Stimulated activated naive B cell treated with anti-CD40 and anti-IgM and Interleukin-4, amounts not matched to agents 10 μg/mL and 1 μg/mL and 100 μg/mL, for 72 hours (primary cell): Measurements from ENCODE around the gene NECAP2.

Experiments used
- ATAC-seq, 2 donors: fragments of 150-1000 bp; cut with Tn5 transposase; replicated peaks; 2 replicates each; pipeline ENCODE4 v1.10.0; 2021; ENCODE audit warnings: moderate library complexity in 1 of 2
- DNase-seq: peaks from one replicate; pipeline ENCODE4 v3.0.0; 2021
- H3K27ac Mint-ChIP-seq: one replicate; pipeline ENCODE4 v1.8.0; 2022; ENCODE audit warnings: mild to moderate bottlenecking, mixed read lengths
- H3K27me3 Mint-ChIP-seq, 2 donors: one replicate each; pipeline ENCODE4 v1.8.0; 2022; ENCODE audit warnings: mixed read lengths in 2 of 2
- H3K36me3 Mint-ChIP-seq, 2 donors: one replicate each; pipeline ENCODE4 v1.8.0; 2022; ENCODE audit warnings: mixed read lengths in 2 of 2, mild to moderate bottlenecking in 1 of 2
- H3K4me1 Mint-ChIP-seq, 2 donors: one replicate each; pipeline ENCODE4 v1.8.0; 2022; ENCODE audit warnings: mixed read lengths in 2 of 2, mild to moderate bottlenecking in 1 of 2
- H3K4me3 Mint-ChIP-seq, 2 donors: one replicate each; pipeline ENCODE4 v1.8.0; 2022; ENCODE audit warnings: mild to moderate bottlenecking in 2 of 2, mixed read lengths in 2 of 2, moderate library complexity in 1 of 2
- H3K9me3 Mint-ChIP-seq, 2 donors: one replicate each; pipeline ENCODE4 v1.8.0; 2022; ENCODE audit warnings: mixed read lengths in 2 of 2, mild to moderate bottlenecking in 1 of 2

Gene NECAP2

GRCh38 chr1:16413191-16413590 is 27.3 kb upstream of the NECAP2 start:
- no peak for ATAC-seq
- no peaks in the 10 kb centered on the region for H3K36me3 Mint-ChIP-seq
- H3K4me3 Mint-ChIP-seq, result no peak overlapping the region
- peaks cover 0 to 8% of the 10 kb centered on the region in 2 donors for H3K4me1 Mint-ChIP-seq
- peaks cover 12 to 19% of the 10 kb centered on the region in 2 donors for H3K27me3 Mint-ChIP-seq
- H3K27ac Mint-ChIP-seq, result peak overlapping the region; percentile 16
- no peaks in the 10 kb centered on the region for H3K9me3 Mint-ChIP-seq
- no peak for DNase-seq

GRCh38 chr1:16418823-16419425 is 21.6 kb upstream of the NECAP2 start:
- no peak for DNase-seq
- Mint-ChIP-seq H3K36me3 (no peaks in the 10 kb centered on the region), H3K4me1 (peaks cover 19 to 25% of the 10 kb centered on the region in 2 donors), H3K27me3 (peaks cover 0 to 20% of the 10 kb centered on the region in 2 donors), H3K9me3 (no peaks in the 10 kb centered on the region), H3K4me3 (no peak overlapping the region), H3K27ac (no peak overlapping the region)
- no peak for ATAC-seq

GRCh38 chr1:16420424-16421118 is 20.0 kb upstream of the NECAP2 start:
- Mint-ChIP-seq H3K27ac (peak overlapping the region; percentile 89), H3K36me3 (no peaks in the 10 kb centered on the region), H3K4me3 (peak overlapping the region in 1 of 2 donors; percentile 11), H3K9me3 (no peaks in the 10 kb centered on the region), H3K27me3 (peaks cover 0 to 20% of the 10 kb centered on the region in 2 donors), H3K4me1 (peaks cover 19 to 25% of the 10 kb centered on the region in 2 donors)
- ATAC-seq (peak; percentile 88 to 98), DNase-seq (peak; percentile 33)

GRCh38 chr1:16421201-16421600 is 19.3 kb upstream of the NECAP2 start:
- H3K9me3 Mint-ChIP-seq, result no peaks in the 10 kb centered on the region
- DNase-seq (no peak), ATAC-seq (peak in 1 of 2 donors; percentile 6)
- H3K4me1 Mint-ChIP-seq, result peaks cover 19 to 25% of the 10 kb centered on the region in 2 donors
- H3K4me3 Mint-ChIP-seq, result no peak overlapping the region
- H3K27me3 Mint-ChIP-seq, result peaks cover 0 to 20% of the 10 kb centered on the region in 2 donors
- no peaks in the 10 kb centered on the region for H3K36me3 Mint-ChIP-seq
- peak overlapping the region; percentile 89 for H3K27ac Mint-ChIP-seq

GRCh38 chr1:16422041-16422440 is 18.5 kb upstream of the NECAP2 start:
- Mint-ChIP-seq H3K27me3 (peaks cover 0 to 20% of the 10 kb centered on the region in 2 donors), H3K4me1 (peaks cover 19 to 25% of the 10 kb centered on the region in 2 donors), H3K27ac (no peak overlapping the region), H3K36me3 (no peaks in the 10 kb centered on the region), H3K4me3 (no peak overlapping the region), H3K9me3 (no peaks in the 10 kb centered on the region)
- no peak for ATAC-seq
- DNase-seq, result no peak

- DNase-seq (no peak), ATAC-seq (no peak)
- no peaks in the 10 kb centered on the region for H3K9me3 Mint-ChIP-seq
- no peak overlapping the region for H3K4me3 Mint-ChIP-seq
- H3K27me3 Mint-ChIP-seq, result peaks cover 0 to 5% of the 10 kb centered on the region in 2 donors
- peaks cover 10 to 12% of the 10 kb centered on the region in 2 donors for H3K4me1 Mint-ChIP-seq
- H3K36me3 Mint-ChIP-seq, result no peaks in the 10 kb centered on the region
- H3K27ac Mint-ChIP-seq, result no peak overlapping the region
These were observed 15.1 kb upstream of the NECAP2 start for GRCh38 chr1:16425125-16426025.

- peaks cover 0 to 1% of the 10 kb centered on the region in 2 donors for H3K9me3 Mint-ChIP-seq
- DNase-seq, result no peak
These were observed 9.9 kb upstream of the NECAP2 start for GRCh38 chr1:16430606-16431005.

GRCh38 chr1:16433030-16433429 is 7.5 kb upstream of the NECAP2 start:
- ATAC-seq, result no peak

More at GRCh38 chr1:16430606-16431005, 9.9 kb upstream of the NECAP2 start:
- peaks cover 6 to 11% of the 10 kb centered on the region in 2 donors for H3K27me3 Mint-ChIP-seq
- no peak for ATAC-seq
- H3K36me3 Mint-ChIP-seq, result no peaks in the 10 kb centered on the region
- H3K4me3 Mint-ChIP-seq, result no peak overlapping the region
- no peak overlapping the region for H3K27ac Mint-ChIP-seq
- H3K4me1 Mint-ChIP-seq, result peaks cover 6 to 7% of the 10 kb centered on the region in 2 donors

GRCh38 chr1:16434007-16434406 is 6.5 kb upstream of the NECAP2 start:
- Mint-ChIP-seq H3K4me3 (no peak overlapping the region), H3K27me3 (peaks cover 6 to 11% of the 10 kb centered on the region in 2 donors), H3K9me3 (peaks cover 0 to 1% of the 10 kb centered on the region in 2 donors), H3K36me3 (no peaks in the 10 kb centered on the region), H3K4me1 (peaks cover 6 to 7% of the 10 kb centered on the region in 2 donors), H3K27ac (no peak overlapping the region)
- ATAC-seq (no peak), DNase-seq (no peak)

More at GRCh38 chr1:16433030-16433429, 7.5 kb upstream of the NECAP2 start:
- no peak overlapping the region for H3K27ac Mint-ChIP-seq
- H3K27me3 Mint-ChIP-seq, result peaks cover 6 to 11% of the 10 kb centered on the region in 2 donors
- no peaks in the 10 kb centered on the region for H3K36me3 Mint-ChIP-seq
- peaks cover 6 to 7% of the 10 kb centered on the region in 2 donors for H3K4me1 Mint-ChIP-seq
- no peak overlapping the region for H3K4me3 Mint-ChIP-seq
- H3K9me3 Mint-ChIP-seq, result peaks cover 0 to 1% of the 10 kb centered on the region in 2 donors
- no peak for DNase-seq

- ATAC-seq (peak in 1 of 2 donors; percentile 25), DNase-seq (no peak)
- H3K9me3 Mint-ChIP-seq, result peaks cover 0 to 1% of the 10 kb centered on the region in 2 donors
- H3K27ac Mint-ChIP-seq, result no peak overlapping the region
- no peaks in the 10 kb centered on the region for H3K36me3 Mint-ChIP-seq
- no peak overlapping the region for H3K4me3 Mint-ChIP-seq
- peaks cover 6 to 7% of the 10 kb centered on the region in 2 donors for H3K4me1 Mint-ChIP-seq
- H3K27me3 Mint-ChIP-seq, result peaks cover 6 to 11% of the 10 kb centered on the region in 2 donors
These were observed 6.0 kb upstream of the NECAP2 start for GRCh38 chr1:16434501-16434900.

- peaks cover 13 to 22% of the 10 kb centered on the region in 2 donors for H3K4me1 Mint-ChIP-seq
- peaks cover 8 to 10% of the 10 kb centered on the region in 2 donors for H3K36me3 Mint-ChIP-seq
- ATAC-seq, result no peak
- no peak within 1 kb of the TSS for H3K4me3 Mint-ChIP-seq
- H3K27ac Mint-ChIP-seq, result no peak within 1 kb of the TSS
- no peak for DNase-seq
- peaks cover 0 to 6% of the 10 kb centered on the region in 2 donors for H3K27me3 Mint-ChIP-seq
- peaks cover 0 to 1% of the 10 kb centered on the region in 2 donors for H3K9me3 Mint-ChIP-seq
These were observed 3.5 kb upstream of the NECAP2 start, which contains the start of gene SPATA21 for GRCh38 chr1:16436946-16437474. Gene SPATA21, minus strand, starts transcription at chr1:16437424. Its CDS starts 6,053 bp downstream, at chr1:16431371.

GRCh38 chr1:16438516-16438915 is 2.0 kb upstream of the NECAP2 start:
- peaks cover 18 to 21% of the 10 kb centered on the region in 2 donors for H3K36me3 Mint-ChIP-seq
- no peak for ATAC-seq

GRCh38 chr1:16438924-16439323 is 1.6 kb upstream of the NECAP2 start:
- Mint-ChIP-seq H3K27ac (no peak overlapping the region), H3K4me3 (no peak overlapping the region), H3K9me3 (peaks cover 0 to 1% of the 10 kb centered on the region in 2 donors), H3K27me3 (no peaks in the 10 kb centered on the region), H3K4me1 (peaks cover 19 to 33% of the 10 kb centered on the region in 2 donors), H3K36me3 (peaks cover 22 to 25% of the 10 kb centered on the region in 2 donors)
- DNase-seq (no peak), ATAC-seq (no peak)

More at GRCh38 chr1:16438516-16438915, 2.0 kb upstream of the NECAP2 start:
- no peak for DNase-seq
- H3K9me3 Mint-ChIP-seq, result peaks cover 0 to 1% of the 10 kb centered on the region in 2 donors
- peaks cover 17 to 31% of the 10 kb centered on the region in 2 donors for H3K4me1 Mint-ChIP-seq
- no peaks in the 10 kb centered on the region for H3K27me3 Mint-ChIP-seq
- H3K27ac Mint-ChIP-seq, result no peak overlapping the region
- no peak overlapping the region for H3K4me3 Mint-ChIP-seq

GRCh38 chr1:16440131-16440469 is 424 bp upstream of the NECAP2 start:
- Mint-ChIP-seq H3K27me3 (no peaks in the 10 kb centered on the region), H3K4me1 (peaks cover 24 to 41% of the 10 kb centered on the region in 2 donors), H3K9me3 (no peaks in the 10 kb centered on the region), H3K4me3 (peak overlapping the region; percentile 95 to 97), H3K27ac (peak overlapping the region; percentile 98), H3K36me3 (peaks cover 31 to 32% of the 10 kb centered on the region in 2 donors)
- ATAC-seq (peak; percentile 12 to 17), DNase-seq (no peak)
